ENCODE results near the gene CADPS2.

The CADPS2 gene

GRCh38 chr7:122515404-122515803 is 370.9 kb downstream of the CADPS2 start:
- DNase-seq: no peak

DNA sequence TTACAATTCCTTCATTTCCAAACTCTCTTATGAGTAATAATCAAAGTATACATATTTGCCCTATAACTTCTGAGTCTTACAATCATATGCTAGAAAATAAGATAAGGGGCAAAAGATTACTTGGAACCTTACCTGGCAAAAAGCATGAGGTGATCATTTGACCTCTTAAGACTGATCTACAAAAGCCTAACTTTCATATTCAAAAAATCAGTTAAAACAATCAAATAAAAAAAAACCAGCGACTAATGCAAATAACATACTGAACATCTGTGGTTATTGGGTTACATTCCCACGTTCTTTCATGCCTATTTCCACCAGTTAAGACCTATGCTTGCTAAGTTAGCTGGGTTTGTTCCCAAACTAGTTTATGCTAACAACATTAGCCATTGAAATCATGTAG is 375.0 kb downstream of the CADPS2 start:
- no peak for DNase-seq

GRCh38 chr7:122507591-122507990 is 378.7 kb downstream of the CADPS2 start:
- DNase-seq: no peak

GRCh38 chr7:122492007-122492406 is 394.3 kb downstream of the CADPS2 start:
- no peak for DNase-seq

DNA sequence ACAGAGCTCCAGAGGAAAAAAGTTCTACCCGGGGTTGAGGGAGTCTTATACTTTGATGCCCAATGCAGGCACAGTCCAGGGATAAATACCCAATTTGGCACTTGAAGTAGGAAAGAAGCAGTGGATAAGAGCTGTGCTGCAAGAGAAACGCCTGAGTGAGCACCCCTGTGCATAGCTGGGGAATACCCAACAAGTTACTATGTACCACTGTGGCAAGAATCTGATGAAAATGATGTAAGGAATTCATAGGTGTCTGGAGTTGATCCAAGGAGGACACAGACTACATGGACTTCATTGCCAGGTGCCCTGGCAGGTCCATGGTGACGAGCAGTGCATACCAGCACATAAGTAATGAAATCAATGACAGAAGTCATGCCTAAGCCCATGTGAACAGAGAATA is 398.0 kb downstream of the CADPS2 start:
- no peak for DNase-seq

- DNase-seq: no peak
These were observed 399.1 kb downstream of the CADPS2 start for GRCh38 chr7:122487131-122487530.

GRCh38 chr7:122485856-122486255 is 400.4 kb downstream of the CADPS2 start:
- no peak for DNase-seq

- no peak for DNase-seq
These were observed 404.0 kb downstream of the CADPS2 start for GRCh38 chr7:122482212-122482611.

DNA sequence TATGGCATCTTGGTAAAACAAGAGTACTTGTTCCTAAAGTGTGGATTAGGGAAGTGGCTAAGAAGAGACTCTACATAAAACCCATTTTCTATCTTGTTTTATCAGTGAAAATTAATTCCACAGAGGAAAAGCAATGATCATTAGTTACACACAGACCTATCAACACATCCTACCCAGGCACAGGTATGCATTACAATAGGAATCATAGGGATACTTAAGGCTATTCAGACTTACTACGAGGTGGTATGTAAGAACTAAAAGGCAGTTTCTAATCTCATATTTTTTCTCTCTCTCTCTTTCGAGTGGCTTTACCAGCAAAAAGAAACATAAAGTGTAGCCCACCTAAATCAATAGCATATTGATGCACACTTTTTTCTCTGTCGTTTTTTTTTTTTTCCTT is 415.4 kb downstream of the CADPS2 start:
- DNase-seq: no peak

GRCh38 chr7:122468945-122469344 is 417.3 kb downstream of the CADPS2 start:
- no peak for DNase-seq

DNA sequence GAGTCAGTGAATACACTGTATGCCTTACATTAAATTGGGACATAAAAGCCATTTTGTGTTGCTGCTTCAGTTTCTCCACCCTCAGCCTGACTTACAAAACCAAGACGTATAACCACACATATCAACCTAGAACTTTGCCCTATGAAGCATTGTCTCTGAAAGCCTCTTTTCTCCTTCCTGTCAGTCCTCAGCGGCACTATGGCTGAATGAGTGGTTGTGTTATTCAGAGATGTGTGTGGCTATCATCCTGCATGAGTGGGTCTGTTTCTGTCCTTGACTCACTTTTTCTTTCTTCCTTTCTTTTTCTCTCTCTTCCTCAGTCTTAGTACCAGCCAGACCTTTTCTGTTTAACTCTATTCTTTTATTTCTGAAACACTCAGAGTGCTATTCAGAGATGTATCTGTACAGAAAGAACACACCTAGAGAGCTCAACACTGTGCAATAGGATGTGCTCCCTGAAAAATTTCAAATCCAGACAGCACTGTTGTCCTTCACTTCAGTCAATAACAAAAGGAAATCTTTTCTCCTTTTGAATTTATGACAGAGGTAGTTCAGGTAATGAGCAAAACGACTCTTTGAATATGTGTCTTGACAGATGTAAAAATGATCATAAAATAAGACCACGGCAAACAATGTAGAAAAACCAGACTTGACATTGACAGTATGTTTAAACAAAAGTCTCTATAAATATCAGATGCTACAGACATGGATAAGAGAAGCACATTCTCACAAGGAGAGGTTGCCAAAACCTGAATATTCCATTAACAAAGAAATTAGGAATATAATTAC is 418.4 kb downstream of the CADPS2 start:
- DNase-seq: no peak

DNA sequence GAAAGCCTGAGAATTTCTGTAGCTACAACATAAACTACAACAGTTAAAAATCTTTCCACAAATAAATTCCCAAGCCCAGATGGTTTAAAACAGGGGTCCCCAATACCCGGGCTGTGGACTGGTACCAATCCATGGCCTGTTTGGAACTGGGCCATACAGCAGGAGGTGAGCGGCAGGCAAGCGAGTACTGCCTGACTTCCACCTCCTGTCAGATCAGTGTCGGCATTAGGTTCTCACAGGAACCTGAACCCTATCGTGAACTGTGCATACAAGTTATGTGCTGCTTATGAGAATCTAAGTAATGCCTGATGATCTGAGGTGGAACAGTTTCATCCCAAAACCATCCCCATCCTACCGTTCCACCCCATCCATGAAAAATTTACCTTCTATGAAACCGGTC is 421.0 kb downstream of the CADPS2 start:
- no peak for DNase-seq

- DNase-seq: no peak
These were observed 422.6 kb downstream of the CADPS2 start for GRCh38 chr7:122463631-122464030.

DNA sequence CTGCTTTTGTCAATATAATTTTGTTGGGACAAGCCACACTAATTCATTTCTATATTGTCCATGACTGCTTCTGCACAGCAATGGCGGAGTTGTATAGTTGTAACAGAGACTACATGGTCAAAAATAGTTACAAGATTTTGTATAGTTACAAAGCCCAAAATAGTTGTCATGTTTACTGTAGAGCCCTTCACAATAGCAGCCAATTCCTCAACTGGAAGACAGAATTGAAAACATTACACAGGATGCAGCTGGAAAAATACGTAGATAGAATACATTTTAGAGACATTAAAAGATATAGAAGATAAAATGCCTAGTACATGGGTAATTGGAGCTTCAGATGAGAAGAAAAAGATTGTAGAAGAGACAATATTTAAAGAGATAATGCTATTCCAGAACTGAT is 425.3 kb downstream of the CADPS2 start:
- no peak for DNase-seq

DNA sequence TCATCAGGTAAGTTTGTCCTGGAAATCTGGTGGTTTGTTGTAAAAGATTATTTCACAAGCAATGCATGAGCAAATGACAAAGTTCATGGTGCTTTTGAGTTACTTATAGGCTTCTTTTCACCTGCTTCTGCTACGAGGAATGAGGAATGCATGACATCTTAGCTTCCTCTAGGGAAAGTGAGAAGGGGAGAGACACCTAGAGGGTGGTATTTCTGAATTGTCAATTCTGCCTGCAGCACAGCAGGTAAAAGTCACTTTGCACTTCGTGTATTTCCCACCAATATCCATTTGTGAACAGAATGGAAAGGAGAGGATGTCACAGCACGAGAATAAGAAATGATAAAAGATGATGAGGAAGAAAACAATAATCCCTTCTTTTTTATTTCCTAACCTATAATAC is 428.3 kb downstream of the CADPS2 start:
- no peak for DNase-seq

DNA sequence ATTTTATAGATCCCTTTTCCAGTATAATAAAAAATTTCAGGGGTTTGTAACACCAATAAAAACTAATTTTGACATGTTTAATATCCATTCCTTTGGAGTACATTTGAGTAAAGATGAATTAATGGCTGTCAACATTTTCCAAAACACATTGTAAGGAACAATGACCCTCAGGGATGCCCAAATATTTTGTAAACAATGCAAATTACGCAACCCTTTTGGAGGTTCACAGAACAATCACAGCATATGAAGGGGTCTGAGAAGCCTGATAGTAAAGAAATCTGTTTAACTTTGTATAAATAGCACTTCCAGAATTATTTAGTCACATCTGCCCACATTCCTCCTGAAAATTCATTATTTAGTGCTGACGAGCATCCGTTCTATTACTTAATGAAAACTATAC is 428.9 kb downstream of the CADPS2 start:
- DNase-seq: no peak

GRCh38 chr7:122454776-122455507 is 431.3 kb downstream of the CADPS2 start:
- no peak for DNase-seq

DNA sequence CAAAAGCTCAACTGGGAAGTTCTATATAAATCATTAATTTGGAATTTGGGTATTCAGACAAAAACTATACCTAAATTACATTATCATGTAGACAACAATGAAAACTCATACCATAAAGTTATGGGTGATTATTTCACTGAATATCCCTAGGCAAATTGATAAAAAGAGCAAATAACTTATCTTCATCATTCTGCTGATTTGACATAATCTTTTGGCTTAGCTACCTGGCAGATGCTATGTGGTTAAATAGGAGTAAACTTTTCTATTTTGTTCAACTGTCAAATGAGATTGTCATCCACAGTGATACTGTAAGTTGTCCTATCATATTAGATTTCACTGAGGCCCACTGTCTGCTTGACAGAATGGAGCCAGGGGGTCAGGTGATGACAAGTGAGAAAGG is 432.8 kb downstream of the CADPS2 start:
- no peak for DNase-seq

- DNase-seq: no peak
These were observed 437.2 kb downstream of the CADPS2 start for GRCh38 chr7:122448893-122449589.

GRCh38 chr7:122442929-122443328 is 443.3 kb downstream of the CADPS2 start:
- DNase-seq: no peak

DNA sequence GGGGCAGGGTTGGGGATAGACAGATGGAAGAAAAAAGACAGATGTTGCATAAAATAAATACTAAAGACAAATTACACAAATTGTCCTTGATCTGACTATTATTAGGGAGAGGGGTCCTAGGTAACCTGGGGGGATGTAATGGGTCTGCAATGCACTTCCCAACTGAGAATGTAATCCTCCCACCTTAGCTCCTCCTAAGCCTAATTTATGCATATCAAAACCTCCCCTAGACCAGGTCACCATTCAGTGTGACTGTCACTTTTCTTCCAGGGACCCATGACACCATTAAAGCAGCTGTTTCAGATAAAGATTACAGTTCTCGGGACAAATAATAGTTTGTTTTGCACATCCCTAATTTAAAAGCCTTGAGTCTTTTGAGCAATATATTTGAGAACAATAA is 447.8 kb downstream of the CADPS2 start:
- DNase-seq: no peak

DNA sequence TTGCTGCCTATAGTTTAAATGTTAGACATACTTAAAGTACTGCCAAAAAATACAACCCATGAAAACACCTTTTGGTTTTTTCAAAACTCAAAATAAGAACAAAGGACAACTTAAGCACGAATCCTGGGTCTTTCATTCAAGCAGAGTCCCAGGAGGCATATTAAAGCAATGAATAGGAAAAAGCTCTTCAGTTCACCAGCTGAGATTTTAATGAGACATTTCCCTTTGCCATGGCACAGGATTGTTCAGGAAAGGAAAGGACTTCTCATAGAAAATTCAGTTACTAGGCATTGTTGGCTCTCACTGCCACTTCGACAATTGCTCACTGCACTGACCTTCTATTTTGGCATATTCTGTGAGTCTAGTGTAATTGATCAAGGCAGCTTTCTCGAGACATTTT is 448.3 kb downstream of the CADPS2 start:
- no peak for DNase-seq

- no peak for DNase-seq
These were observed 452.5 kb downstream of the CADPS2 start for GRCh38 chr7:122433765-122434164.

- no peak for DNase-seq
These were observed 455.6 kb downstream of the CADPS2 start for GRCh38 chr7:122430710-122431109.
